ENCODE measurements around the gene TRIM63. TPM values are rescaled to one million over a fixed set of nuclear protein-coding genes. Genes with fewer than 3 reads are reported as not detected.

Gene TRIM63
- total RNA-seq, 1 donor from 2014 or later, result 1.7 TPM

GRCh38 chr1:26082020-26082350 lies 14.6 kb upstream of the TRIM63 start:
- Mint-ChIP-seq H3K36me3 (no peaks in the 10 kb centered on the region), H3K4me3 (no peak overlapping the region), H3K4me1 (ENCODE audit: unreplicated experiment) (peaks cover 20% of the 10 kb centered on the region), H3K27ac (no peak overlapping the region), H3K27me3 (peaks cover 4% of the 10 kb centered on the region), H3K9me3 (no peaks in the 10 kb centered on the region)
- TF ChIP-seq CTCF (conservative IDR thresholded peaks at IDR 0.05), result no peak
- no peak for DNase-seq (ENCODE audit: extremely low spot score, unreplicated experiment)

DNA sequence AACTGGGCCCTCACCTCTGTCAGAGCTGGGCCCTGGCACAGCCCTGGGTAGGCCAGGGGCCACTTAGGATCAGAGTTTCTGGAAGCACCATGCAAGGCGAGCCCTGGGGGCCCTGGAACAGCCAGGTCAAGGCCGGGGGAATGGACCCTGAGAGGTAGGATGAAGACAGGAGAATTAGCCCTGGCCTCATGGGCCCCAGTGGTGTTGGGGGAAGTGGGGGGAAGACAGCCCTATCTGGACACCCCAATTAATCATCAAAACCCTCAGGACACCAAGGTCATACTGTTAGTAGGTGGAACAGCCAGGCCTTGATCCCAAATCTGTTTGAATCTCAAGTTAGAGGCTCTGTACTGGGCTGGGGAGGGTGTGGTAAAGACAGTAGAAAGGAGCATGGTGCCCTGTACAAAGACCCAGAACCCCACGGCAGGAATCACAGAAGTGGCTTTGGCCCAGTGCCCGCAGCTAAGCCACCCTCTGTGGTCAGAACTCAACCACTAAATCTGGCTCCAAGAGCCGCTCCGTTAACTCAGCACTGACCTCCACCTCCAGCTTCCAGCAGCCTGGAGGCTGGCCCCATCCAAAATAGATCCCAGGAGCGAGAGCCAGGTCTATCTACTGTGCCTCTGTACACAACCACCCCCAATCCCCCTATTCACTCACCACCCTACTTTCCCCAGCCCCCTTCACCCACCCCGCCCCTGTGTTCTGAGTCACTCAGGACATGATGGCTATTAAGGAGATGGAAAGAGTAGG lies 14.0 kb upstream of the TRIM63 start:
- Mint-ChIP-seq H3K27ac (peak overlapping the region; percentile 93), H3K4me3 (no peak overlapping the region), H3K36me3 (no peaks in the 10 kb centered on the region), H3K4me1 (ENCODE audit: unreplicated experiment) (peaks cover 23% of the 10 kb centered on the region), H3K27me3 (peaks cover 4% of the 10 kb centered on the region), H3K9me3 (no peaks in the 10 kb centered on the region)
- no peak for DNase-seq (ENCODE audit: extremely low spot score, unreplicated experiment)
- no peak for TF ChIP-seq CTCF (conservative IDR thresholded peaks at IDR 0.05)

DNA sequence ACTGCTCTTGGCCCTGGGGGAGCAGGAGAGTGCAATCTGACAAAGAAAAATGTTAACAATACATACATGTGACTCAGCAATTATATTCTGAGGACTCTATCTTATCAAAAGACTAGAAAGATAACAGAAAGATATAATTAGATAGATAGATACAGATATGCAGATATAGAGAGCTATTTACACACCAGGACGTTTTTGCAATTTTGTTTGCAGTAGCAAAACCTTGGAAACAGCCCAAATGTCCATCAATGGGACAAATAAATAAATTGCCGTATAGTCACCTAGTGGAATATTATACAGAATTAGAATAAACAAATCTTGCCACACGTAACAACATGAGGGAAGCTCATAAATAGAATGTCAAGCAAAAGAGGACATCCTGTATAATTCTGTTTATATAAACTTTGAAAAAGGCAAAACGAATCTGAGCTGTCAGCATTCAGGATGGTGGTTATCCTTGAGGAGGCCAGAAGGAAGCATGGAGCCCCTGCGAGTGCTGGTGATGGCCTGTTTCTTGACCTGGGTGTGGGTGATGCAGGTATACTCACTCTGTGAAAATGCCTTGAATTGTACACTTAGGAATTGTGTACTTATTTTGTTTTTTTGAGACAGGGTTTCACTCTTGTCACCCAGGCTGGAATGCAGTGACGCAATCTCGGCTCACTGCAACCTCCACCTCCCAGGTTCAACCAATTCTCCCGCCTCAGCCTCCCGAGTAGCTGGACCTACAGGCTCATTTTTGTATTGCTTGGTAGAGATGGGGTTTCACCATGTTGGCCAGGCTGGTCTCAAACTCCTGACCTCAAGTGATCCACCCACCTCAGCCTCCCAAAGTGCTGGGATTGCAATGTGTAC lies 12.8 kb upstream of the TRIM63 start:
- Mint-ChIP-seq H3K27ac (peak overlapping the region; percentile 93), H3K4me3 (no peak overlapping the region), H3K27me3 (peaks cover under 1% of the 10 kb centered on the region), H3K4me1 (ENCODE audit: unreplicated experiment) (peaks cover 31% of the 10 kb centered on the region), H3K9me3 (no peaks in the 10 kb centered on the region), H3K36me3 (no peaks in the 10 kb centered on the region)
- TF ChIP-seq CTCF (conservative IDR thresholded peaks at IDR 0.05), result no peak
- no peak for DNase-seq (ENCODE audit: extremely low spot score, unreplicated experiment)

GRCh38 chr1:26079178-26079563 lies 11.7 kb upstream of the TRIM63 start:
- Mint-ChIP-seq H3K4me1 (ENCODE audit: unreplicated experiment) (peaks cover 31% of the 10 kb centered on the region), H3K27me3 (no peaks in the 10 kb centered on the region), H3K27ac (peak overlapping the region; percentile 93), H3K9me3 (no peaks in the 10 kb centered on the region), H3K4me3 (peak overlapping the region; percentile 25), H3K36me3 (no peaks in the 10 kb centered on the region)
- DNase-seq (ENCODE audit: extremely low spot score, unreplicated experiment), result no peak
- no peak for TF ChIP-seq CTCF (conservative IDR thresholded peaks at IDR 0.05)

DNA sequence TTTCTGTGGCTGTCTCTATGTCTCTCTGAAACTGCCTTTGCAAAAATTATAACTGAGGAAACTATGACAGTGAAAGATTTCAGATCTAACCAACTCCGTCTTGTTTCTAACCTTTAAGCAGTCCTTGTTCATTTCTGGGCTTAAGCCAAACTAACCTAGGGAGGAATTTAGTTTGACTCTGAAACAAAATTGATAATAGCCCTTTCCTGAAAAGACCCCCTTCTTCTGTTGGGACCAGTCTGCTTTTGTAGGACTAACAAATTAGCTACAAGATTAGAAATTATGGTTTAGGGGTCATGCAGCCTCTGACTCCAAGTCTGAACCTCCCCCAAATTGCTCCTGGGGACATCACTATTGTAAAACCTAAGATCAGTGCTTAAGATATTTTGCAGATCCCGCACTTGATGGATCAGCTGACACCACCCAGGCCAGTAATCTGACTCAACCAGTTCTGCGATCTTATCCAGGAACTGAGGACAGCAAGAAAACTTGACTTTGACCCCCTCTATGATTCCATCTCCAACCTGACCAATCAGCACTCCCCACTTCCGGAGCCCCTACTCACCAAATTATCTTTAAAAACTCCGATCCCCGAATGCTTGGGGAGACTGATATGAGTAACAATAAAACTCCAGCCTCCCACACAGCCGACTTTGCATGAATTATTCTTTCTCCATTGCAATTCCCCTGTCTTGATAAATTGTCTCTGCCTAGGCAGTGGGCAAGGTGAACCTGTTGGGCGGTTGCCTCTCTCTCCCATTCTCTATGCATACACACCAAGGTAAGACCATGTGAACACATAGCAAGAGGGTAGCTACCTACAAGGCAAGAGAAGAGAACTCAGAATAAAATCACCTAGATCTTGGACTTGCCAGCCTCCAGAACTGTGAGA lies 11.1 kb upstream of the TRIM63 start:
- Mint-ChIP-seq H3K4me1 (ENCODE audit: unreplicated experiment) (peaks cover 31% of the 10 kb centered on the region), H3K27me3 (no peaks in the 10 kb centered on the region), H3K27ac (peak overlapping the region; percentile 93), H3K4me3 (peak overlapping the region; percentile 68), H3K9me3 (no peaks in the 10 kb centered on the region), H3K36me3 (no peaks in the 10 kb centered on the region)
- no peak for DNase-seq (ENCODE audit: extremely low spot score, unreplicated experiment)
- no peak for TF ChIP-seq CTCF (conservative IDR thresholded peaks at IDR 0.05)
